Right hindlimb (tissue), 1 donor: ENCODE data around the gene STX1A.
A peak's percentile ranks its signal among the peaks of the same experiment; 100 is the strongest.

Experiments used
- DNase-seq: peaks from one replicate; pipeline ENCODE4 v3.0.0-alpha.2; 2018

The STX1A gene

GRCh38 chr7:73706126-73707044 lies 13.1 kb downstream of the STX1A start:
- no peak for DNase-seq

DNA sequence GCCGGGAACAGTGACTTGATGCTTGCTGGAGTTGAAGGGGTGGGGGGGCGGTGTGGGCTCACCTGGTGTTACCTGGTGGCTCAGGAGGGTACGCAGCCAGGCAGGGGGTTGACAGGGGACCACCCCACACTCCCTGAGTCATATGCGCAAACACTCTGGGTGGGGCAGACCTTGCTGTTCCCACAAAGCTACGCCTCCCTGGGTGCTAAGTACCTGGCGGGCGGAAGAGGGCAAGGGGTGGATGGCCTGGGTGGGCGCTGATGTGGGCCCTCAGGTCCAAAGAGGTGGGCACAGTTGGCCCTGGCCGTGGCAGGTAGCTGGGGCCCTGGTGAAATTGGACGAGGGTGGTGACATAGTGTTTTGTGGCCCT lies 13.9 kb downstream of the STX1A start:
- DNase-seq: no peak

- no peak for DNase-seq
These were observed 14.6 kb downstream of the STX1A start for GRCh38 chr7:73704640-73705550.

GRCh38 chr7:73703757-73704639 lies 15.5 kb downstream of the STX1A start:
- peak; percentile 93 for DNase-seq

GRCh38 chr7:73703225-73703624 lies 16.2 kb downstream of the STX1A start:
- DNase-seq: no peak

- no peak for DNase-seq
These were observed 16.8 kb downstream of the STX1A start for GRCh38 chr7:73702665-73703064.

DNA sequence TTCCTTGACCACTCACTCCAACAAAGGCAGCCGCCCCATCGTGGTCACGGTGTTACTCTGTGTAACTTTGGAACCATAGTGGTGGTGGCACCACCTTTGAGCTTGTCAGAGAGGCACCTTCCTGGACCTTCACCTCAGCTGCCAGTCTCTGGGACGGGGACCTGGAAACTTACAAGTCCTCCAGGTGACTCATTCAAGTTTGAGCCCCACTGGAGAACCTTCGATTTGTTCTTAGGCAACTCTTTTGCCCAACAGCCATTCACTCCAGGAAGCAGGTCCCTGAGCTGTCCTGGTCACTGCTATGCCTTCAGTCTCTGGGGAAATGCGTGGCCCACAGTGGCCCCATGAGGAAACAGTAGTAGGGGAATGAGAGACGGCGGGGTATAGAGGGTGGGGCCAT lies 17.2 kb downstream of the STX1A start:
- no peak for DNase-seq

- no peak for DNase-seq
These were observed 18.0 kb downstream of the STX1A start for GRCh38 chr7:73701357-73701995.

DNA sequence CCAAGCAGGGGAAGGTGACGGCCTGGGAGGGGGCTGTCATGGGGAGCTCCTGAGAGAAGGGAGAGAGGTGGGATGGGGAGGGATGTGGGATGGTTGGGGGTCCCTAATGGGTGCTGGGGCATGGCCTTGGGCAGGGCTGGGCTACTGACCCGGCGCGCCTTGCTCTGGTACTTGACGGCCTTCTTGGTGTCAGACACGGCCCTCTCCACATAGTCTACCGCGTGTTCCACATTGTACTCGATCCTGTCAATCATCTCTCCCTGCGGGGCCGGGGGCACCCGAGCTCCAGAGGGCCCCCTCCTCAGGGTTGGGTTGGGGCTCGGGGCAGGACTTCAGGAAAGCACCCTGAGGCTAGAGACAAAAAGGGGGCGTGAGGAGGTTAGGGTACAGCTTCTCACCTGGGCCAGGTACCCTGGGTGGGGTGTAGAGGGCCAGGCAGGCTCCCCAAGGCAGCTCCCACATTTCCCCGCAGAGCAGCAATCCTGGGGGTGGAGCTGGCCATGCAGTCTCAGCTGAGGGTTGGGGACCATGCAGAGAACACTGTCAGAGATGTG lies 18.8 kb downstream of the STX1A start:
- no peak for DNase-seq

DNA sequence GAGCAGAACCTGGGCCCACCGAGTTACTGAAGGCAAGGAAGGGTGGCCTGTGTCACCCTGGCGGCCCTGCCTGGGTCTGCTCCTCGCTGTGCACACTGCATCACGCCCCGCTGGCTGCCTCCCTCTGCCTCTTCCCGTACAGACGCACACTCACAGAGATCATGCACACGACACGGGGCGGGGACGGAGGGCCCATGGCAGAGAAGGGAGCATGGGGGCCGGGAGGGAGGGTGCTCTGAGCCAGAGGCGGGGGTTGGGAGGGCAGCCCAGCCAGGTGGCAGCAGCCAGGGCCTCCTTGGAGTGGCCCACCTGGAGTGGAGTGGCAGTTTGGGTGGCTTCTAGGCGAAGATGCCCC lies 19.4 kb downstream of the STX1A start:
- DNase-seq: no peak

DNA sequence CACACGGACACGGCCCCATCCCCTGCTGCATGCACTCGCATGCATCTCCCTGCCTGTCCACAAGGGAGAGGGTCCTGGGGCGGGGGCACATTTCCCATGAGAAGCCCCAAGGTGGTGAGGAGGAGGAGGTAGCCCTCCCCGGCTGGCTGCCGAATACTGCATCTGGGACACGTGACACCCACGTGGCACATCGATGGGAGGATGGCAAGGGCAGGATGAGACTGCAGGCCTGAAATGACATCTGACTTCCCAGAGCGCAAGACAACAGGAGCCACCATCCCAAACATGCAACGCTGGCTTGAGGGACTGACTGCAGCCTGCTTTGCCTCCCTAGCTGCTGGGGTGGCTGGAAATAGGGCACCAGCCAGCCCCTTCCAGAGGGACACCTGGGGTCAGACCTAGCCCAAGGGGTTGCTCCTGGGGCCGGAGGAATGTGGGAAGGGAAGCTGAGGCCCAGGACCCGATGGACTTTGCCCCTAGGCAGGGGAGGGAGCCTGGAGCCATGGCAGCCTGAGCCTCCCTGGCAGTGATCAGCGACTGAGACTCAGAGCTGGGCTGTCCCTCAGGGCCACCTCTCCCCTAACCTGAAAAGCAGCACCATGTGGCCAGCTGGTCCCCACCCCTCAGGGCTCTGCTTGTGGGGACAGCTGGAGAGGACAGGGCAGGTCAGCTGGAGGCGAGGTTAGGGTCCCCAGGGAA lies 19.9 kb downstream of the STX1A start:
- no peak for DNase-seq

DNA sequence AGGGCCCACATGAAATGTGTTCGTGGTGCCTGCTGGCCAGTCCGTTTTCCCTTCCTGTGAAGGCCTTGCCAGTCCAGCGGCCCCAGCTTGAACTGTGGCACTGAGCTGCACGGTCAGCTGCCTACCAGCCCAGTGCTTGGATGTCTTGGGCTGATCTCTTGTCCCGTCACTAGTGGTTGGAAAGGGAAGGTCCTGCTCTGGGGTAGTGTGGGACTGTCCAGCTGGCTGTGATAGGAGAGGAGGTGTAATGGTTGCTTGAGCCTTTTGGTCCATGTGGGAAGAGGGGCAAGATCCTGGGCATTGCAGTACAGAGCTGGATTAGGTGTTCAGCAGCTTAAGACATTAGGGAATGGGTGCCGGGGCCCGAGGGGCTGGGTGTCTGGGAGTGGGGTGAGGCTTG lies 21.1 kb downstream of the STX1A start:
- DNase-seq: no peak

DNA sequence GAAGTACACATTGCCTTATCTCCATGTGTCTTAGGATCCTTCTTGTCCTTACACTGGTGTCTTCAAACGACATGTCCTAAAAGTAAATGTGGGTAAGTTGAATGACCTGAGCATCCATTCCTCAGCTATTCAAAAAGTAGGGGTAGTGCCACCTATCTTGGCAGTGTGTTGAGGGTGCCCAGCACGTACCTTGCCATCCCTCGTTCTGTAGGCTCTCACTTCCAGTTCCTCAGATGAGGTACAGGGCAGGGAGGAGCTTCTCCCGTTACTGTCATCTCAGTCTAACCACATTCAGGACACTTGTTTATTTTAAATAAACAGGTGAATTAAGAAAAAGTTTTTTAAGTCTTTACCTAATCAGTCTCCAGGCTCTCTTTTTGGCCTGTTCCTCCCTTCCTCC lies 23.1 kb downstream of the STX1A start:
- no peak for DNase-seq

GRCh38 chr7:73690646-73691045 lies 28.8 kb downstream of the STX1A start:
- no peak for DNase-seq

GRCh38 chr7:73688288-73688687 lies 31.2 kb downstream of the STX1A start:
- DNase-seq: no peak

DNA sequence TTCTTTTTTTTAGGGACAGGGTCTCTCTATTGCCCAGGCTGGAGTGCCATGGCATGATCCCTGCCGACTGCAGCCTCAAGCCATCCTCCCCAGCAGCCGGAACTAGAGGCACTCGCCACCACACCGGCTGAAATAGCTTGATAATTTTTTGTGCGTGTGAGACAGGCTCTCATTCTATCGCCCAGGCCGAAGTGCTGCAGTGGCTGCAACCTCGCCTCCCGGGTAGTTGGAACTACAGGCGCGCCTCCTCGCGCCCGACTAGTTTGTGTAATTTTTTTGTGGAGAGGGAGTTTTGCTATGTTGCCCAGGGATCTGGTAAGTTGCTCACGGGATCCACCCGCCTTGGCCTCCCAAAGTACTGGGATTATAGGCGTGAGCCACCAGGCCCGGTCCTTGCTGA lies 34.2 kb downstream of the STX1A start:
- DNase-seq: no peak

GRCh38 chr7:73683788-73684693 lies 35.4 kb downstream of the STX1A start:
- DNase-seq: no peak

DNA sequence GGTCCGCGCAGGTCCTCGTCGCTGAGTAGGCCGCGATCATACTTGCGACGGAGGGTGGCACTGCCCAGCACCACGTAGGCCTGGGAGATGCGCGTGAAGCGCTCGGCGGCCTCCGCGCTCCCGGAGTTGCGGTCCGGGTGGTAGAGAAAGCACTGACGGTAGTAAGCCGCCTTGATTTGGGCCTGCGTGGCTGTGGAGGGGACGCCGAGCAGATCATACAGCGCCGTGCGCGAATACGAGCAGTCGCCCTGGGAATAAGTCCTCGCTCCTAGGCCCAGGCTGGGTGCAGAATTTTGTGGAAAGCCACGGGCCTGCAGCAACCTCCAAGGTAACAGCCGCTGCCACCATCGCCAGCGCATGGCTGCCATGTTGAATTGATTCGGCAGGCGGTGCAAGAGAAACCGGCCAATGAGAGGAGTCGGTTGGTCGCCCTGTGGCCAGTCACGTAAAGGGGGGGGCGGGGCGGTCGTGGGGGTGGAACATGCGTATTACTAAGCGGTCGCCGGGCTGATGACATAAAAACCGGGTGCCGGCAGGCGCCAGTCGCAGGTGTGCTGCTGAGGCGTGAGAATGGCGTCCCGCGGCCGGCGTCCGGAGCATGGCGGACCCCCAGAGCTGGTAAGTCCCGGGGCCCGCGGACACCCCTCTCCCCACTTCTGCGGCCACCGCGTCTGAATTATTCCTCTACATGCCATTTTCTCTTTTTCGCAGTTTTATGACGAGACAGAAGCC lies 36.2 kb downstream of the STX1A start, which contains the start of the genes BUD23 and DNAJC30:
BUD23 (plus strand) TSS at position 542 of the 732 bp plus-strand sequence; CDS start at position 571, 29 bp downstream.
DNAJC30 (minus strand) TSS at position 398 of the 732 bp plus-strand sequence; CDS start at position 368, 30 bp downstream.
- DNase-seq: peak; percentile 99

DNA sequence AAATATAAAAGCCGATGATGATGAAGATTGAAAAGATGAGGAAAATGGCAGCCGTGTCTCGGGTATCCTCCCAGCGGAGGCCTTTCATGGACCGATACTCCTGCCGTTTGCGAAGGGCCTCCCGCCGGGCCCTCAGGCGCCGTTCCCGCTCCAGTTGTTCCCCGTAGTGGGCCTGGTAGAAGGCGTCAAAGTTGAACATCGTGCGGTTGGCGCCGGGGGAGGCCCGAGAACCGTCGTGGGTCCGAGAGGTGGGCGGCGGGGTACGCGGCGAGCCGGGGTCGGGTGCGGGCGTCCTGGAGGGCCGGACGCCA lies 36.8 kb downstream of the STX1A start:
- no peak for DNase-seq
